T-helper 1 cell treated with Interleukin-12 subunit alpha and Interleukin-12 subunit beta and Interleukin-4 antibody, amounts not matched to agents 30 μg/mL and 1 μg/mL, for 36 hours (primary cell): ENCODE measurements around the gene ETS1.

Experiments used
- H3K27ac Mint-ChIP-seq: one replicate; pipeline ENCODE4 v1.8.0; 2021; ENCODE audit warnings: mild to moderate bottlenecking, mixed read lengths
- H3K27me3 Mint-ChIP-seq: one replicate; pipeline ENCODE4 v1.8.0; 2021; ENCODE audit warnings: low read depth, mixed read lengths
- H3K36me3 Mint-ChIP-seq: one replicate; pipeline ENCODE4 v1.8.0; 2021; ENCODE audit warnings: low read depth, mixed read lengths
- H3K4me1 Mint-ChIP-seq: one replicate; pipeline ENCODE4 v1.8.0; 2021; ENCODE audit warnings: low read depth, mixed read lengths
- H3K4me3 Mint-ChIP-seq: one replicate; pipeline ENCODE4 v1.8.0; 2021; ENCODE audit warnings: mild to moderate bottlenecking, moderate library complexity, mixed read lengths
- H3K9me3 Mint-ChIP-seq: one replicate; pipeline ENCODE4 v1.8.0; 2021; ENCODE audit warnings: mixed read lengths

Gene ETS1

DNA sequence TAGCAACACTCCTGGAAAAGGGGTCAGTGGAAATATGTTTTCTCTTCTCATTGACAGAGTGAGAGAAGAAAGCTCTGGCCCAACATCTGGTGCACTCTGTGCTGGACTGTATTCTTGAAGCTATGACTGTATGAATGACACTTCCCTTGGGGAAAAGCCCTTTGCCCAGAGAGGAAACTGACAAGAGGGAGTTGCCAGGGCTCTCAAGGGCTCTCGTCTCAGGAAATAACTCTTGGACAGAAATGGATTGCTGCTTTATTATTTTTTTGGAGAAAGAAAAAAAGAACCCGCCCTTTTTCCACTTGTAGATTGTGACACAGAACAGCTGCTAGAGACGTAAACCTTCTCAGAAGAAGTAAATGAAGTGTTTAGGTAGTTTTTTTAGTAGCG is 11.4 kb downstream of the ETS1 start:
- Mint-ChIP-seq H3K9me3 (peaks cover 3% of the 10 kb centered on the region), H3K4me1 (peaks cover 32% of the 10 kb centered on the region), H3K27me3 (no peaks in the 10 kb centered on the region), H3K27ac (no peak overlapping the region), H3K36me3 (peaks cover 1% of the 10 kb centered on the region), H3K4me3 (no peak overlapping the region)

DNA sequence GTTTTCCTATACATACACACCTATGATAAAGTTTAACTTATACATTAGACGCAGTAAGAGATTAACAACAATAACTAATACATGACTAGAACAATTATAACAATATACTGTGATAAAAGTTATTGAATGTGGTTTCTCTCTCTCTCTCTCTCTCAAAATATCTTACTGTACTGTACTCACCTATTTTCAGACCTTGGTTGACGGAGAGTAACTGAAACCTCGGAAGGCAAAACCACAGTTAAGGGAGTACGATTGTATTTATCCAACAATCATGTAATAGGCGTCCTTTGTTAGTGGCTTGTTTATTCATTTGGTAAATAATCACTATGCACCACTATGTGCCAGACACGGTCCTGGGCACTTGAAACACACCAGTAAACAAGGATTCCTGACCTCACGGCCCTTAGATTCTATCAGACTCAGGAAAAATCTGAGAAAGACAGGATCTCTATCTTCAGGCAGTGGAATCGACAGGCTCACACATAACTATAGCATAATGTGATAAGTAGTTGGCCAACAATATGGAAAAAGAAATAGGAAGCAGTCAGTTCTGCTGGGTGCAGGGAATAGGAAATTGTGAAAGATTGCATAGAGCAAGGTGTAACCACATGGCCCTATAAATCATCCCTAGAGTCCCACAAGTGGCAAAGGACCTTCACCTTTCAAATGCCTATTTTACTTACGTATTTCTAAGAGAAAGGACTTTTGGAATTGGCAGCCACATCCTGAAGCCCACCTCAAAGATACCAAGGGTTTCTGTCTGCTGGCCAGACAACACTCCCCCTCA is 12.0 kb downstream of the ETS1 start:
- Mint-ChIP-seq H3K36me3 (peaks cover 1% of the 10 kb centered on the region), H3K4me1 (peaks cover 28% of the 10 kb centered on the region)

DNA sequence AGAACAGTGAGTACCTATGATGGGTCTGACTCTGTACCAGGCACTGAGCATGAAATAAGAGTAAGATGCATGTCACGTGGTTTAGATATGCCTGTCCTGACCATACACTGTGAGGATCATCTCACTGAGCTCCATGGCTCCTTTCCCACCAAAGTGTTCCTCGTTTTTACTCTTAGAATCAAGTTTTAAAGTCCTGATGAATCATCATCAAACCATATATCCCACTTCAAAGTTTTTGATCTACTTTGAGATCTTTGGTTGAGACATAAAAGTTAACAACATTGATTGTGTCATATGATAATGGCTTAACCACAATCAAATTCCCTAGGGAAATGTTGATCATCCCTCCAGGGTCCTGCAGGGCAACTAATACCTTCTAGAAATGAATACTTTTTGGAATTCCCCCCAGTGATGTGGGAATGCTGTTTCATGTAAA is 12.8 kb downstream of the ETS1 start:
- H3K27ac Mint-ChIP-seq, result no peak overlapping the region
- H3K4me3 Mint-ChIP-seq, result no peak overlapping the region
- no peaks in the 10 kb centered on the region for H3K27me3 Mint-ChIP-seq
- peaks cover 3% of the 10 kb centered on the region for H3K9me3 Mint-ChIP-seq
- peaks cover 20% of the 10 kb centered on the region for H3K4me1 Mint-ChIP-seq
- peaks cover 1% of the 10 kb centered on the region for H3K36me3 Mint-ChIP-seq

More for the DNA sequence above, 12.0 kb downstream of the ETS1 start:
- Mint-ChIP-seq H3K4me3 (no peak overlapping the region), H3K27ac (no peak overlapping the region), H3K9me3 (peaks cover 3% of the 10 kb centered on the region), H3K27me3 (no peaks in the 10 kb centered on the region)

DNA sequence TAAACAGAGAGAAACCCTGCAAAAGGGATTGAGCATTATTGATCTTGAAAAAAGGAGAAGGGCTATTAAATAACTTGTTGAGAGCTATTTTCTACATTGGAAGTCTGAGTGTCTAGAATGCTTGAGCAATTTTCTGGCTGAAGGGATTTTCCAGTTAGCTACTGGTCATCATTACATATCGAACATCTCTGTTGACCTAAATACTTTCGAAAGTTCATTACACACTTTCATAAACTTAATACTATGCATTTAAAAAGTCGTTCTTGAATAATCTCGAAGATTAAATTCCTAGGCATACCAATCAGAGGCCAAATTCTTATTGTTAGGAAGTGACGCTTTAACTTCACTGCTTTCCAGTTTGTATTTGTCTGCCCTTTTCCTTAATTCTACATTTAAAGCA is 13.7 kb downstream of the ETS1 start:
- Mint-ChIP-seq H3K27ac (no peak overlapping the region), H3K4me3 (no peak overlapping the region), H3K36me3 (peaks cover 1% of the 10 kb centered on the region), H3K4me1 (peaks cover 18% of the 10 kb centered on the region), H3K9me3 (peaks cover 3% of the 10 kb centered on the region), H3K27me3 (no peaks in the 10 kb centered on the region)

DNA sequence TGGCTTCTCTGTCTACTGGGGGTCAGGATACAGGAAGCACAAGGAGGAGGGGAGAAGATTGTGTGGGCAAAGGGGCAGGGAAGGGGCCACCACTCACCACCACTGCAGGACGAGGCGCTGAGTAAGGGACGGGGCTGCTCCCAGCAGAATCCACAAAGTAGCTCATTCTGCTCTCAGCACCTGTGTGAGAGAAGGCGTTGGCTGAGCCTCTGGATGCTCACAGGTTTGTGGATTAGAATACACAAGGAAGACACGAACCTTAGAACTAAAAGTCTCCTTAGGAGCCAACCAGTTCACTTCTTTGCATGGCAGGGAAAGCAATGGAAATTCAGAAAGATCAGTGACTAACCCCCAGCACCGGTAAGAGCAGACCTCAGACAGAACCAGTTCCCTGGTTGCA is 14.4 kb downstream of the ETS1 start:
- H3K36me3 Mint-ChIP-seq, result peaks cover 1% of the 10 kb centered on the region
- no peak overlapping the region for H3K4me3 Mint-ChIP-seq
- H3K27ac Mint-ChIP-seq, result no peak overlapping the region
- H3K9me3 Mint-ChIP-seq, result peaks cover 3% of the 10 kb centered on the region
- no peaks in the 10 kb centered on the region for H3K27me3 Mint-ChIP-seq
- peaks cover 24% of the 10 kb centered on the region for H3K4me1 Mint-ChIP-seq

DNA sequence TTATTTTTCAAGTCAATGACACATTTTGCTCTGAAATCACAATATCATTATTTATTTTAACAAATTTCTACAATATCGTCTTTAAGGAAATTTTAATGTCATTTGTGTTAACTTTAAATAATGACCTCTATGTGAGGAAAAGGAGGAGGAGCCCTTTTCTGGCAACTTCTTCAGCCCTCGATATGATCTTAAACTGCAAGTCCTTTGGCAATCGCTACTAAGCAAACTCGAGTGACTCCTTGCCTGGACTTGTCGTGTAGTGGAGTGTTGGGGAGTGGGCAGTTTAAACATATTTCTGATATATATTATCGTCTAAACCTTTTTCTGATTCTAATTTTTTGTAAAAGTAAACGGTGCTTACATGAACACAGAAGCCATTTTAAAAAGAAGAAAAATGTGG is 16.7 kb downstream of the ETS1 start:
- H3K4me1 Mint-ChIP-seq, result peaks cover 24% of the 10 kb centered on the region
- peaks cover 3% of the 10 kb centered on the region for H3K9me3 Mint-ChIP-seq
- H3K27me3 Mint-ChIP-seq, result no peaks in the 10 kb centered on the region
- no peak overlapping the region for H3K27ac Mint-ChIP-seq
- no peak overlapping the region for H3K4me3 Mint-ChIP-seq
- no peaks in the 10 kb centered on the region for H3K36me3 Mint-ChIP-seq

DNA sequence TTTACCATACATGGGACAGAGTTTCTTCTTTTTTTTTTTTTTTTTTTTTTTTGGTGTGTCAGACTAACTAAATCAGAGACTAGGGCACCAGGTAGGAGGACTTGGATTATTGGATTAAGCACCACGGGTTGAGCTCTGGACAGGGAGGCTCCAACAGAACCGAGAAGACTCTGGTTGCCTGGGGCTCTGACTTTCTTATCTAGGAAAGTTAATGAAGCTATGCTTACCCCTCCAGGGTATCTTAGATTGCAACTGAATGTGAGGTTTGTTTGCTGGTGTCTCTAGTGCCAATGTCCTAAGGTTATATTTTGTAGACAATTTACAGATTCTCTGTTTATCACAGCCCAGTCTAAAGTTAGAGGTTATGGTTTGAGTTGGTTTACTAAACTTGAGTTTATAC is 18.1 kb downstream of the ETS1 start:
- H3K4me1 Mint-ChIP-seq, result peaks cover 11% of the 10 kb centered on the region
- H3K27me3 Mint-ChIP-seq, result no peaks in the 10 kb centered on the region
- peaks cover 1% of the 10 kb centered on the region for H3K9me3 Mint-ChIP-seq
- no peak overlapping the region for H3K4me3 Mint-ChIP-seq
- no peak overlapping the region for H3K27ac Mint-ChIP-seq
- H3K36me3 Mint-ChIP-seq, result no peaks in the 10 kb centered on the region

DNA sequence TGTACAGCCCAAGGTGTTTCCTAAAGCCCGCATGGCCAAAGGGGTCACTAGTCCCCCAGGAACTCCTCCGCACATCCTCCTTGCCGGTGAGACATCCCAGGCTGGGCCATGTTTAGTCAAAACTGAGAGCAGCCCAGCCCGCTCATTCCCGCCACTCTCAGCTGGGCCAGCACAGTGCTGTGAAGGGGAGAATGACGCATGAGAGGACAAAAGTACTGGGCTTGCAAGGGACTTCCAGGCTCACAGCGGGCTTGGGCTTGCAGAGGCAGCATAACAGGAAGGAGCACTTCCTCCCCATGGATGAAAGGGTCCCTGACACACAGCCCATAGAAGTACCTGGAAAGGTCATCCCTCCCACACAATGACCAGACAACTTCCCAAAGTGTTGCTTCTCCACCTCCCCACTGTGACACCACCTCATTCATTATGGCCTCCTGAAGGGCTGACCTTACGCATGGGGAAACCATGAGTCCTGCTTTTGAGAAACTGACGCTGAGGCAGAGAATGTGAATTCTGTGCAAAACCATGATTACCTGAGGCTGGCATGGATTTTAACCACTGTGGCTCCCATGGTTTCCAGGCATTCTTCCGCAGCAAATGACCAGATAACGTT is 19.1 kb downstream of the ETS1 start:
- Mint-ChIP-seq H3K4me1 (peaks cover 10% of the 10 kb centered on the region), H3K36me3 (no peaks in the 10 kb centered on the region), H3K27ac (no peak overlapping the region), H3K4me3 (no peak overlapping the region), H3K27me3 (no peaks in the 10 kb centered on the region), H3K9me3 (no peaks in the 10 kb centered on the region)

DNA sequence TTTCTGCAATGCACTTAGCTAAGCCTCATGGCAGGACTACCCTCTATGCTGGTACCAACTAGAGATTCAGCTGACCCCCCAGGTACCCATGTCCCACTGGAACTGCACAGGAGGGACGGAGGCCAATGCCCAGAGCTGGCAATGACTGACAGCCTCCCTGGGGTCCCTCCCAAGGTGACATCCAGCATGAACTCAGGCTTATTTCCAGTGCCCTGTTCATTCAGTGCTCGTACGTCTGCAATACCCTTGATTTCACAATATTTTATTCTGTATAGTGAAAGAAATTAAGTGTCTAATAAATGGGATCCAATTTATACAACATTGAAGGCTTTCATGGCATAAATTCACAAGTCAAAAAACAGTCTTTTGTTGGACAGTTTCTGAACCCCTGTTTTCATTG is 20.2 kb downstream of the ETS1 start:
- Mint-ChIP-seq H3K4me3 (no peak overlapping the region), H3K4me1 (peaks cover 10% of the 10 kb centered on the region), H3K27me3 (no peaks in the 10 kb centered on the region), H3K9me3 (no peaks in the 10 kb centered on the region), H3K36me3 (no peaks in the 10 kb centered on the region), H3K27ac (no peak overlapping the region)

DNA sequence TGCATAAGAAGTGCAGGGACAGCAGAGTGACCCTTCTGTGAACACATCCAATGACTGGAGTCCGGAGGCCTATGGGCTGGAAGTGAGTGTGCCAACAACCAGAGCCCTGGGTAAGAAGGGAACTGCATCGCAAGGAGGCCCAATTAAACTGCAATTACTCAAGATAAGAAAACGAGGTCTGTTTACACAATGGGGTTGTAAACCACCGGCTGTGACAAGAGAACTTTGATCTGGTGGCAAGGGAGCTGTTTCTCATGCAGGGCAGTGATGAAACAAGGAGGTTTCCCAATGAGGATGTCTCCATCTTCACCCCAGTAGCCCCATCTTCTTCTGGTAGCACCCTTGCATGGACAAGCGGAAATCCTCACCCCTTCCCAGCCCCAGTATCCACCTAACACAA is 21.5 kb downstream of the ETS1 start:
- H3K27me3 Mint-ChIP-seq, result no peaks in the 10 kb centered on the region
- H3K4me1 Mint-ChIP-seq, result peaks cover 12% of the 10 kb centered on the region
- H3K27ac Mint-ChIP-seq, result no peak overlapping the region
- no peak overlapping the region for H3K4me3 Mint-ChIP-seq
- no peaks in the 10 kb centered on the region for H3K36me3 Mint-ChIP-seq
- no peaks in the 10 kb centered on the region for H3K9me3 Mint-ChIP-seq

DNA sequence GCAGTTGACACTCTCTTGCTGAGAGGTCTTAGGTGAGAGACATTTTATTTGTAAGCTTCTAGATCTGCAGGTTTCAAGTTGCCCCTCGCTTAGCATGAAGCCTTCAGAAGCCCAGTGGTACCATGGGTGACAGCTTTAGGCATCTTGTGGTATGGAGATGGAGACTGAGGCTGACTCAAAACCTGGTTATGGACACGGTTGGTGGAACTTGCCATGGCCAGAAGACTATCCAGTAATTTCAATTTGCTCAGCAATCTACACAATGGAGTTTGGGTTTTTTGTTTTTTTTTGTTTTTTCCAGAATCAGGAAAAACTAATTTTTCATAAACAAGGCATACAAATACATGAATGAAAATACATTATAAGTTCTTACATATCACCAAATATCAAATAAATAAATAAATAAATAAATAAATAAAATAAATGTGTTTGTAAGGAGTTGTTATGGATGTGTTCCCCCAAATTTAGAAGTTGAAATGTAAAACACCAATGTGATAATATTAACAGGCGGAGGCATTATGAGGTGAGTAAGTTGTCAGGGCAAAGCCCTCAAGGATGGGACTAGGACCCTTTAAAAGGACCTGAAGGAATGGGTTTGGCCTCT is 22.6 kb downstream of the ETS1 start:
- Mint-ChIP-seq H3K36me3 (peaks cover 1% of the 10 kb centered on the region), H3K27me3 (no peaks in the 10 kb centered on the region), H3K4me3 (no peak overlapping the region), H3K27ac (no peak overlapping the region), H3K4me1 (peaks cover 23% of the 10 kb centered on the region), H3K9me3 (no peaks in the 10 kb centered on the region)

DNA sequence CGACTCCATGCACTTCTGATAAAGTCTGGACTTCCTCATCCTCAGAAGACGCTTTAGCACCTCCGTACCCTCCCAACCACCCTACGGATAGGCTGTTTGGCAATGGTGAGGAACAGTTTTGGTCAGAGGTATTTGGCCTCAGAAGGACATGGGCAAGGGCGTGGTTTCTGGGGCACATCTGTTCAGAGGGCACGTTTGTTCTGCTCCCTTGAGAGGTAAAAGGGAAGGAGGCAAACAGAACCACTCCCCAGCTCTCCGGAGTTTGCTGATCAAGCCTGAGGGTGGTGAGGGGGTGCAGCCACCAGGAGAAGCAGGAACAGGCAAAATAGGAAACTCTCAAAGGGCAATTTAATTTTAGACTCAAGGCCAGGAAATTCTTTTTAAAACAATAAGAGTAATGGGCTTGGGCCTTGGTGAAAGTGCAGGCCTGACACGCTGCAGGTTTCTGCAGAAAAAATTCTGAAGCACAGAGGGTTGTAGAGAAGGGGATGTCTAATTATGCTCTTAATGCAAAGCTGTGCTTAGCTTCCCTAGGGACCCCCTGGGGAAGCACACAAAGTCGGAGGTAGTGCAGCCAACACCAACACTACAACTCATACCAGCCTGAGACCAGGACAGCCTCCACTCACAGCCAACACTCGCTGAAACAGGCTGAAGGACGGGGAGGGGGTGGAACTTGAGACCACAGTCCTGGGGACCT is 23.3 kb downstream of the ETS1 start:
- Mint-ChIP-seq H3K27ac (no peak overlapping the region), H3K36me3 (peaks cover 1% of the 10 kb centered on the region), H3K4me3 (no peak overlapping the region), H3K4me1 (peaks cover 23% of the 10 kb centered on the region), H3K9me3 (no peaks in the 10 kb centered on the region), H3K27me3 (no peaks in the 10 kb centered on the region)

DNA sequence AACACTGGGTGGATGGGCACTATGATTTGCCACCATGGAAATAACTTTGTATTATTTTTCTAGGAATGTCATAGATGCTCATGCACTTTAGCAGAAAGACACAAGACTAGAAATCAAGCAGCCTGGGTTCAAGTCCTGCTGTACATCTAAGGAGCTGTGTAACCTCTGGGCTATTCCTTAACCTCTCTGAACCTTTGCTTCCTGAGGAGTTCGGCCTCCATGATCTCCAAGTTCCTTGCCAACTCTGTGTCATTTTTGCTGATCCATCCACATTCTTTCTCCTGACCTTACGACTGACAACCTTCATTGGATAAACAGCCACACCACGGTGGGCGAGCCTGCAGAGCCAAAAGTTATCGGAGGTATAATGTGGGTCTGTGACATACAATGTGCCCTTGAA is 24.1 kb downstream of the ETS1 start:
- Mint-ChIP-seq H3K27ac (no peak overlapping the region), H3K36me3 (peaks cover 3% of the 10 kb centered on the region), H3K27me3 (no peaks in the 10 kb centered on the region), H3K4me1 (peaks cover 19% of the 10 kb centered on the region), H3K9me3 (no peaks in the 10 kb centered on the region), H3K4me3 (no peak overlapping the region)

DNA sequence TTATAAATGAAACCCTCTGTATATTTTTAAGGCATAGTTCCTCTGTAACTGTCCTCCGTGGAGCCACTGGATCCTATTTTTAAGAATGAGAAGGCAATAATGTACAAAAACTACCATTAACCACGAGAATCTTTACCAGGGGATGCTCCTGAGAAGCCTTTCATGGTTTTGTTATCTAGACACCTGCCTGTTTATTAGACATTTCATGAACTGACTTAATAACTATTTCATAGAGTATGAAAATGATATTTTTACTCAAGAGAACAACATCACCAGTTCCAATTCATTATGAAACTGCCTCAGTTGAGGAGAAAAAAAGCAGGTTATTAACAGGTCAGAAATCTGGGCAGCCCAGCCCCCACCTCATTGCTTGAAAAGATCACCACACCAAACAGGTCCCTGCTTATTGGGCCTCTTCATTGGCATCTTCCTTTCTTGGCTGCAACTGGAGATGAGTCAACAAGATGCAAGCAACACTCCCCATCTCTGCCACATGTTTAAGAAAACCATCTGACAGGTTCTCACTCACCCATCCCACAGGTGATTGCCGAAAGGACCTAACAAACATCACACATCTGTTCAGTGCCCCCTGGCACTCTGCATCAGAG is 27.8 kb downstream of the ETS1 start:
- H3K36me3 Mint-ChIP-seq, result peaks cover 3% of the 10 kb centered on the region
- peaks cover 15% of the 10 kb centered on the region for H3K4me1 Mint-ChIP-seq
- no peak overlapping the region for H3K4me3 Mint-ChIP-seq
- H3K27ac Mint-ChIP-seq, result no peak overlapping the region
- H3K27me3 Mint-ChIP-seq, result no peaks in the 10 kb centered on the region
- H3K9me3 Mint-ChIP-seq, result no peaks in the 10 kb centered on the region
